Esophagus (tissue), 2 donors: ENCODE results near the gene NBL1. TPM values are rescaled to one million over a fixed set of nuclear protein-coding genes. Genes with fewer than 3 reads are reported as not detected.

Source experiments
- H3K27ac ChIP-seq, 2 donors: one replicate each; pipeline ENCODE4 v1.5.1; 2013; ENCODE audit warnings: low read depth in 2 of 2, mild to moderate bottlenecking in 2 of 2, inconsistent platforms in 1 of 2, low read length in 1 of 2, moderate library complexity in 1 of 2
- H3K27me3 ChIP-seq, 2 donors: one replicate each; pipeline ENCODE4 v1.6.1; 2013; ENCODE audit warnings: low read length in 2 of 2, control low read depth in 1 of 2, mild to moderate bottlenecking in 1 of 2; ENCODE audit not compliant: insufficient read depth in 2 of 2, control insufficient read depth in 1 of 2
- H3K36me3 ChIP-seq, 2 donors: one replicate each; pipeline ENCODE4 v1.6.1; 2013; ENCODE audit warnings: low read length in 1 of 2; ENCODE audit not compliant: control insufficient read depth in 2 of 2, insufficient read depth in 2 of 2
- H3K4me1 ChIP-seq, 2 donors: one replicate each; pipeline ENCODE4 v1.6.1; 2013; ENCODE audit warnings: low read length in 1 of 2; ENCODE audit not compliant: control insufficient read depth in 2 of 2, insufficient read depth in 2 of 2
- H3K4me3 ChIP-seq, 2 donors: one replicate each; pipeline ENCODE4 v1.5.1; 2013; ENCODE audit warnings: low read length in 2 of 2, mild to moderate bottlenecking in 2 of 2, low read depth in 1 of 2, moderate library complexity in 1 of 2
- H3K9me3 ChIP-seq, 2 donors: one replicate each; pipeline ENCODE4 v1.6.1; 2013; ENCODE audit warnings: mild to moderate bottlenecking in 2 of 2, low read depth in 1 of 2, low read length in 1 of 2, moderate library complexity in 1 of 2; ENCODE audit not compliant: control insufficient read depth in 2 of 2, insufficient read depth in 1 of 2
- WGBS, 2 donors: extraction: QIAGEN DNeasy Blood & Tissue Kit; methylation state at CpG; one replicate each; pipeline ENCODE4 v1.1.7; 2013; 5-methylcytosine and 5-hydroxymethylcytosine counted together
- polyA plus RNA-seq, 2 donors: library from polyadenylated mRNA; stranded (reverse); fragments of 200-250 nt; gene quantifications; one replicate each; pipeline ENCODE4 v1.2.3, GENCODE V29; 2013
- donor health status: healthy with polysubstance abuse.
- donor health status: Bipolar disorder and iron deficiency.

NBL1 gene
- polyA plus RNA-seq, 2 donors, result 91.7 to 111 TPM

DNA sequence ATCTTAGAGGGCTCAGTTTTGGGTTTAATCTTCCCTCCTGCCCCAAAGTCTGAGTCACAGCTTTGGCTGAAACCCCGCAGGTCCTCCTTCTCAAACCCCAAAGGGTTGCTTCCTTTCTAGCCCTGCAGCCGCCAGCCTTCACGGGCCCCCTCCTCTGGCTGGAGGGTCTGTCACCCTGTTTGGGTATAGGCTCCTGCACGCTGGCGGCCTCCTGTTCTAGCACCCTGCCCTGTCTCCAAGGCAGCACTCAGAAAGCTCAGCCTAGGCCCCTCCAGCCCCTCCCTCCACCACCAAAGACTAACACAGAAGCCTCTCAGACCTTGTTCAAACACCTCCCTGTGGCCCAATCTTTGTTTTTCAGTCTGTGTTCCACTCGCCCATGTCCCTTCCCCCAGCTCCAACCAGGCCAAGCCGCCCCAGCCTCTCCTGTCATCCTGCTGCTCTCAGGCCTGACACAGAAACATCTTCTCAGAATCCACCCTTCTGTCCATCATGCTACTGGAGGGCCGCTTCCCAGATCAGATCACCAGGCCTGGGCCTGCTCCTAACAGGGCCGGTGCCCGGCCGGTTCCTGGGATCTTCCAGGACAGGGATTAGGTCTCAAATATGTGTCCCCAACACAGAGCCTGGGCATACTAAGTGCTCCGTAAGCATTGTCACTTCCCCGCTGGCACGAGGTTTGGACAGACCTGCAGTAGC lies 56.1 kb downstream of the NBL1 start:
- Histone ChIP-seq H3K36me3 (peaks cover 4 to 13% of the 10 kb centered on the region in 2 donors), H3K4me1 (peaks cover 0 to 6% of the 10 kb centered on the region in 2 donors), H3K27ac (no peak overlapping the region), H3K4me3 (no peak overlapping the region), H3K9me3 (no peaks in the 10 kb centered on the region), H3K27me3 (no peaks in the 10 kb centered on the region)
- WGBS, 2 donors, result 93 to 94% methylated on average over 14 of the region's 14 CpGs

DNA sequence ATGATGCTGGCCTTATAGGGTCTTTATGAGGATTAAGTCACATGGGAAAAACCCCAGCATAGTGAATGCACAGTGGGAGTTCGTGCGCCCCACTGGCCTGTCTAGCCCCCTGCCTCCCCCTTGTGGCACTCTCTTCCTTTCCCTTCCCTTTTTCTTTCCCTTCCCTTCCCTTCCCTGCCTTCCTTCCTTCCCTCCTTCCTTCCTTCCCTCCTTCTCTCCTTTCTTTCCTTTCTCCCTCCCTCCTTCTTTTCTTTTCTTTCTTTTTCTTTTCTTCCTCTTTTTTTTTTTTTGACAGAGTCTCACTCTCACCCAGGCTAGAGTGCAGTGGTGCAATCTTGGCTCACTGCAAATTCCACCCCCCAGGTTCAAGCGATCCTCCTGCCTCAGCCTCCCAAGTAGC lies 59.2 kb downstream of the NBL1 start:
- Histone ChIP-seq H3K27ac (no peak overlapping the region), H3K4me3 (no peak overlapping the region), H3K4me1 (peaks cover 0 to 4% of the 10 kb centered on the region in 2 donors), H3K36me3 (peaks cover 0 to 6% of the 10 kb centered on the region in 2 donors), H3K27me3 (no peaks in the 10 kb centered on the region), H3K9me3 (no peaks in the 10 kb centered on the region)
- WGBS, 2 donors, result 88 to 97% methylated on average over 3 of the region's 3 CpGs

DNA sequence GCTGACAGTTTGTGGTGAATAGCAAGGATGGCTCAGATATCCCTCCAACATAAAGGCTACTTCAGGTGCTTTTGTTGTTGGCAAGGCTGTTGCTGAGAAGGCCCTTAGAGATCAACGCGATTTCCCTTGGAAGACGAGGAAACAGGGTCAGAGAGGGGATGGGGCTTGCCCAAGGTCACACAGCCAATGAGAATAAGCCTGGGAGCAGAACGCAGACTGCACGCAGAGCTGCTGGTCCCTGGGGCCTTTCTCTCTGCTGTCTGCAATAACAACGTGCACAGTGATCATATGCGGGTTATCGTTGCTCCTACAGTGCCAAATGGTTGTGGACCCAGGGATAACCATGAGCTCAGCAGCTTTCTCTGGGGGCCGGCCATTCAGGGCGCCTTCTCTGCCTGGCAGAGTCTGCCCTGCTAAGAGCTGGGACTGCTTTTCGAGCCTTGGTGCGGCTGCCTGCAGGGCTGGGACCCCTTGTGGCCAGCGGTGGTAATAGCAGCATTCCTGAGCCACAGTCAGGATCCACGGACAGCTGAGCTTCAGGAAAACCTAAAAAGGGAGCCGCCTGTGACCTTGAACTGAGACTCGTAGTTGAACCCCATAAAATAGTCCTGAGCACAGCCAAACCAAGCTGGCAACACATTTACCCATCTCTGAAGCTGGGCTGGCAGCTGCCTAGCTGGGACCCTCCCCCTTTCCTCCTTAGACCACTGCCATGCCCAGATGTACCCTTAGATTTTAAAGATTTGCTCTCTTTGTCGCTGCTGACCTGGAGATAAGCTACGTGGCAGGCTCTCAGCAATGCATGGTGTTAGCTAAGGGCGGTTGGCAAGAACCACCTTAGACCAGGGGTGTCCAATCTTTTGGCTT lies 60.4 kb downstream of the NBL1 start:
- WGBS, 2 donors, result 29 to 30% methylated on average over 19 of the region's 19 CpGs
- H3K9me3 ChIP-seq, result no peaks in the 10 kb centered on the region
- no peak overlapping the region for H3K4me3 ChIP-seq
- H3K4me1 ChIP-seq, result peaks cover 0 to 4% of the 10 kb centered on the region in 2 donors
- no peaks in the 10 kb centered on the region for H3K27me3 ChIP-seq
- peak overlapping the region; percentile 12 to 69 for H3K27ac ChIP-seq
- peaks cover 0 to 4% of the 10 kb centered on the region in 2 donors for H3K36me3 ChIP-seq

DNA sequence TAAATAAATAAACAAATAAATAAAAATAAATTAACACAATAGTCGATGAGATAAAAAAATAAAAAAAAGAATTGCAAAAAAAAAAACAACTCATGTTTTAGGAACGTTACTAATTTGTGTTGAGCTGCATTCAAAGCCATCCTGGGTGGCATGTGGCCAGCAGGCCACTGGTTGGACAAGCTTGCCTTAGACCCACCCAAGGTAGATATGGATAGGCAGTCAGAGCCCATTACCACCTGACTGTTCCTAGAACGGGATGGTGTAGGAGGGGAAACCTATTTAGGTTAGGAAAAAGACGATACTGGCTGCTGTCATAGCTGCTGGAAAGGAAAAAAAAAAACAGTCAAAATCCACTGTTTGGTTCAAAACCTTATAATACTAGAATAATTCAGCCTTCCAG lies 61.4 kb downstream of the NBL1 start:
- H3K36me3 ChIP-seq, result no peaks in the 10 kb centered on the region
- H3K4me1 ChIP-seq, result peaks cover 0 to 4% of the 10 kb centered on the region in 2 donors
- H3K9me3 ChIP-seq, result no peaks in the 10 kb centered on the region
- H3K27me3 ChIP-seq, result no peaks in the 10 kb centered on the region
- H3K27ac ChIP-seq, result no peak overlapping the region
- H3K4me3 ChIP-seq, result no peak overlapping the region
- 84 to 85% methylated on average over 4 of the region's 4 CpGs for whole genome bisulfite sequencing, 2 donors

DNA sequence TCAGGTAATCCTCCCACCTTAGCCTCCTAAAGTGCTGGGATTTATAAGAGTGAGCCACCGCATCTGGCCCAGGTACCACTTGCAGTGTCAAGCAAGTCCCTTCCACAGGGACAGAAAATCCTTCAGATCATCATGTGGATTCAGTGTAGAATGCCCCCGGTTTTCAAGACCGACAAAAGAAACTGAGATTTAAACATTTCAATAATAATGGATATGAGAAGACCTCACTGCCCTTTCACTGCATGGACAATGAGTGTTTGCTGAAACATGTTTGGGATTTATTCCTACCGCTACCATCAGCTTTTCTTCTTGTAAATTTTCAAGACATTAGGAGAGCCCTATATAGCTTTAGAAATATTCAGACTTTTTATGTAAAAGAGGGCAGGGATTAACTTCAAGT lies 62.0 kb downstream of the NBL1 start:
- Histone ChIP-seq H3K36me3 (no peaks in the 10 kb centered on the region), H3K4me1 (peaks cover 0 to 4% of the 10 kb centered on the region in 2 donors), H3K4me3 (no peak overlapping the region), H3K27ac (no peak overlapping the region), H3K9me3 (no peaks in the 10 kb centered on the region), H3K27me3 (no peaks in the 10 kb centered on the region)
- WGBS, 2 donors, result 78 to 84% methylated on average over 4 of the region's 4 CpGs

Other genes with a start within 250 kb of the NBL1 start
- gene CAPZB, start 158.8 kb upstream of the NBL1 start, polyA plus RNA-seq, result 100 to 1,000 TPM; 221 to 272 TPM
- gene HTR6, start 20.6 kb downstream of the NBL1 start, polyA plus RNA-seq, result under 1 TPM in 1 of 2 donors, not detected in 1; 0.02 TPM
- gene TMCO4, start 155.6 kb downstream of the NBL1 start, polyA plus RNA-seq, result 10 to 100 TPM; 14.2 to 26.2 TPM
- gene RNF186, start 171.0 kb downstream of the NBL1 start, polyA plus RNA-seq, result under 1 TPM in 1 of 2 donors, not detected in 1; 0.06 TPM
- 1 to 10 TPM; 1.4 to 2.4 TPM for gene OTUD3, start 238.1 kb downstream of the NBL1 start, polyA plus RNA-seq